IMR-90 (cell line): ENCODE results near the gene CBFA2T3. TPM values are rescaled to one million over a fixed set of nuclear protein-coding genes. Genes with fewer than 3 reads are reported as not detected.

ENCODE experiments used
- ATAC-seq: fragments of 200-7000 bp; cut with Tn5 transposase; 2 replicates; pipeline ENCODE4 v1.9.1; 2020; ENCODE audit warnings: low read depth, mild to moderate bottlenecking, moderate library complexity
- BruUV-seq: library from RNA; stranded (reverse); fragments of 400-500 nt; replicated peaks from 2 replicates; lab custom pipeline; 2021; lab: Mats Ljungman, UMichigan
- CTCF ChIA-PET: fragments of 300-600 bp; formaldehyde crosslinking; extraction: SDS; loops from one replicate; lab custom pipeline; 2021; ENCODE audit warnings: antibody characterized with exemption; lab: Yijun Ruan, JAX
- POLR2A ChIA-PET: fragments of 300-600 bp; sonication (Branson Sonifier 250); formaldehyde crosslinking; loops from one replicate; lab custom pipeline; 2022; ENCODE audit warnings: antibody characterized with exemption; ENCODE audit not compliant: unreplicated experiment; lab: Charles Lee
- DNase-seq: peaks from one replicate; pipeline ENCODE4 v3.0.0; 2013
- H2AFZ ChIP-seq: replicated peaks from 2 replicates; pipeline ENCODE3; 2013; ENCODE audit warnings: low read length, mild to moderate bottlenecking; ENCODE audit not compliant: poor library complexity
- H2AK5ac ChIP-seq: 2 replicates; pipeline ENCODE4 v1.6.1; 2013; ENCODE audit warnings: low read depth, low read length, inconsistent platforms
- H2AK9ac ChIP-seq: replicated peaks from 2 replicates; pipeline ENCODE3; 2013; ENCODE audit warnings: mild to moderate bottlenecking, low read depth, low read length, moderate library complexity; ENCODE audit not compliant: poor library complexity
- H2BK120ac ChIP-seq: 2 replicates; pipeline ENCODE4 v1.6.1; 2013; ENCODE audit warnings: low read depth, low read length, inconsistent platforms
- H2BK15ac ChIP-seq: 3 replicates; pipeline ENCODE4 v1.6.1; 2013; ENCODE audit warnings: low read depth, low read length, inconsistent platforms
- H2BK20ac ChIP-seq: 2 replicates; pipeline ENCODE4 v1.6.1; 2013; ENCODE audit warnings: low read depth, mild to moderate bottlenecking, inconsistent platforms, low read length, moderate library complexity
- H2BK5ac ChIP-seq: 2 replicates; pipeline ENCODE4 v1.6.1; 2013; ENCODE audit warnings: mild to moderate bottlenecking, low read depth, low read length, inconsistent platforms; ENCODE audit not compliant: poor library complexity, severe bottlenecking
- H3K14ac ChIP-seq: replicated peaks from 2 replicates; pipeline ENCODE4 v1.6.1; 2013; ENCODE audit warnings: low read depth, low read length, inconsistent platforms
- H3K18ac ChIP-seq: 2 replicates; pipeline ENCODE4 v1.6.1; 2013; ENCODE audit warnings: low read depth, low read length, control low read depth
- H3K23ac ChIP-seq: 2 replicates; pipeline ENCODE4 v1.6.1; 2013; ENCODE audit warnings: low read depth, low read length, inconsistent platforms
- H3K27ac ChIP-seq: 2 replicates; pipeline ENCODE4 v1.5.1; 2013; ENCODE audit warnings: mild to moderate bottlenecking, control low read depth, low read length; ENCODE audit not compliant: insufficient read depth
- H3K27me3 ChIP-seq: 2 replicates; pipeline ENCODE4 v1.6.1; 2013; ENCODE audit warnings: low read length; ENCODE audit not compliant: control insufficient read depth, insufficient read depth
- H3K36me3 ChIP-seq: 2 replicates; pipeline ENCODE4 v1.6.1; 2013; ENCODE audit warnings: low read length, mixed read lengths; ENCODE audit not compliant: control insufficient read depth, insufficient read depth
- H3K4ac ChIP-seq: 2 replicates; pipeline ENCODE4 v1.6.1; 2013; ENCODE audit warnings: low read depth, low read length, inconsistent platforms
- H3K4me1 ChIP-seq: 2 replicates; pipeline ENCODE4 v1.6.1; 2013; ENCODE audit warnings: low read length, mixed read lengths; ENCODE audit not compliant: control insufficient read depth, insufficient read depth
- H3K4me2 ChIP-seq: 2 replicates; pipeline ENCODE4 v1.6.1; 2013; ENCODE audit warnings: low read depth, mild to moderate bottlenecking, control low read depth, low read length, moderate library complexity
- H3K4me3 ChIP-seq: 2 replicates; pipeline ENCODE4 v1.5.1; 2013; ENCODE audit warnings: low read depth, mild to moderate bottlenecking, control low read depth, low read length, moderate library complexity; ENCODE audit not compliant: insufficient read depth
- H3K56ac ChIP-seq: 2 replicates; pipeline ENCODE4 v1.6.1; 2013; ENCODE audit warnings: low read length, inconsistent platforms; ENCODE audit not compliant: insufficient read depth; ENCODE audit errors: extremely low read depth
- H3K79me1 ChIP-seq, 2 experiments: 2 replicates each; pipeline ENCODE4 v1.6.1; 2013; ENCODE audit warnings: low read length in 2 of 2, inconsistent platforms in 1 of 2, low read depth in 1 of 2
- H3K9ac ChIP-seq: 2 replicates; pipeline ENCODE4 v1.6.1; 2013; ENCODE audit warnings: low read depth, low read length, control low read depth
- H3K9me1 ChIP-seq: 2 replicates; pipeline ENCODE4 v1.6.1; 2013; ENCODE audit warnings: low read length, inconsistent platforms; ENCODE audit not compliant: insufficient read depth
- H3K9me3 ChIP-seq: 2 replicates; pipeline ENCODE4 v1.6.1; 2013; ENCODE audit warnings: low read length; ENCODE audit not compliant: control insufficient read depth, insufficient read depth
- H4K20me1 ChIP-seq: 2 replicates; pipeline ENCODE4 v1.6.1; 2013; ENCODE audit warnings: low read length, inconsistent platforms; ENCODE audit not compliant: insufficient read depth
- H4K5ac ChIP-seq: 2 replicates; pipeline ENCODE4 v1.6.1; 2013; ENCODE audit warnings: mild to moderate bottlenecking, low read depth, low read length, control low read depth
- H4K8ac ChIP-seq, 2 experiments: 2 replicates each; pipeline ENCODE4 v1.6.1; 2013; ENCODE audit warnings: low read depth in 2 of 2, low read length in 2 of 2, control low read depth in 1 of 2, inconsistent platforms in 1 of 2
- H4K91ac ChIP-seq: 2 replicates; pipeline ENCODE4 v1.6.1; 2013; ENCODE audit warnings: low read depth, low read length, inconsistent platforms; ENCODE audit not compliant: insufficient read depth
- SMC3 ChIP-seq: fragments of 150-350 bp; IDR thresholded peaks from 2 replicates; pipeline ENCODE4 v1.6.1; 2016; ENCODE audit warnings: low read depth, mild to moderate bottlenecking, antibody characterized with exemption, low read length, moderate library complexity
- WGBS, 2 experiments: methylation state at CpG; one replicate each; pipeline versions ENCODE4 v1.1.5 to v1.1.7; 2013; ENCODE audit warnings: missing lambda C conversion rate in 2 of 2; ENCODE audit not compliant: insufficient read length in 1 of 2; ENCODE audit errors: extremely low coverage in 2 of 2; 5-methylcytosine and 5-hydroxymethylcytosine counted together
- dilution Hi-C: fragments of 300-500 bp; cut with HindIII; formaldehyde crosslinking; loops from one replicate; pipeline ENCODE4 v1.14.3; 2018; ENCODE audit warnings: low sequenced_read_pairs; ENCODE audit not compliant: unreplicated experiment
- in situ Hi-C: fragments of 300-500 bp; cut with MboI; formaldehyde crosslinking; loops from 3 replicates; pipeline ENCODE4 v1.14.3; 2019; ENCODE audit warnings: low sequenced_read_pairs, inconsistent platforms, mixed read lengths
- intact Hi-C: fragments of 100-400 bp; cut with micrococcal nuclease; formaldehyde crosslinking; loops from 2 replicates; pipeline ENCODE4 v1.10.0; 2022
- polyA plus RNA-seq, 3 experiments: library from polyadenylated mRNA; depleted of rRNA; stranded (reverse); fragments of >200 nt; gene quantifications; 2 replicates each; pipeline ENCODE4 v1.2.3, GENCODE V29; 2012; ENCODE audit warnings: low replicate concordance in 1 of 3
- total RNA-seq: library from RNA; depleted of rRNA; stranded (reverse); fragments of >200 nt; gene quantifications from 2 replicates; pipeline ENCODE4 v1.2.3, GENCODE V29; 2012

Gene CBFA2T3
- total and polyA plus RNA-seq, 2 of the 4 experiments (the other 2 are of a cell fraction) = not detected

GRCh38 chr16:88871349-88871702 lies 105.7 kb downstream of the CBFA2T3 start:
- TF ChIP-seq SMC3 = no peak
- no peaks in the 10 kb centered on the region for H4K20me1 ChIP-seq
- H3K23ac ChIP-seq = no peak overlapping the region
- H3K4ac ChIP-seq = no peak overlapping the region
- DNase-seq (no peak), ATAC-seq (0 out of 2 replicates have a peak, but pooled peaks have one; percentile 22)
- no TSS peak for BruUV-seq
- no peak overlapping the region for H4K91ac ChIP-seq
- dilution Hi-C loops = no loop called here
- H3K27ac ChIP-seq = no peak overlapping the region
- no peaks in the 10 kb centered on the region for H3K9me3 ChIP-seq
- WGBS, 2 experiments = no CpG with 5 or more reads among the region's 8 CpGs
- H2AFZ ChIP-seq = no peak overlapping the region
- no peaks in the 10 kb centered on the region for H3K4me1 ChIP-seq
- no peak overlapping the region for H3K56ac ChIP-seq
- H3K14ac ChIP-seq = no peak overlapping the region
- no peak overlapping the region for H4K5ac ChIP-seq
- in situ Hi-C loops = no loop called here
- H2AK5ac ChIP-seq = no peak overlapping the region
- no peak overlapping the region for H3K4me2 ChIP-seq
- H2BK120ac ChIP-seq = no peak overlapping the region
- no peak overlapping the region for H3K9ac ChIP-seq
- no peak overlapping the region for H2BK5ac ChIP-seq
- ChIA-PET CTCF (no interaction called here), POLR2A (no interaction called here)
- H2AK9ac ChIP-seq = no peak overlapping the region
- no peak overlapping the region for H3K4me3 ChIP-seq
- no peak overlapping the region for H3K18ac ChIP-seq
- H2BK15ac ChIP-seq = no peak overlapping the region
- no peaks in the 10 kb centered on the region for H3K79me1 ChIP-seq
- peaks cover 57% of the 10 kb centered on the region for H3K27me3 ChIP-seq
- intact Hi-C loops = no loop called here
- no peaks in the 10 kb centered on the region for H3K9me1 ChIP-seq
- H2BK20ac ChIP-seq = no peak overlapping the region
- H3K36me3 ChIP-seq = no peaks in the 10 kb centered on the region
- H4K8ac ChIP-seq = no peak overlapping the region
